ENCODE results near the gene GABRB1.
A peak's percentile ranks its signal among the peaks of the same experiment; 100 is the strongest.

GABRB1 gene

GRCh38 chr4:47410271-47410670 lies 378.9 kb downstream of the GABRB1 start:
- no peak for DNase-seq

GRCh38 chr4:47413521-47413920 lies 382.2 kb downstream of the GABRB1 start:
- no peak for DNase-seq

- no peak for DNase-seq
Measured at GRCh38 chr4:47415719-47416118, 384.4 kb downstream of the GABRB1 start.

GRCh38 chr4:47418147-47418546 lies 386.8 kb downstream of the GABRB1 start:
- DNase-seq: no peak

GRCh38 chr4:47419296-47419695 lies 387.9 kb downstream of the GABRB1 start:
- DNase-seq: no peak

GRCh38 chr4:47425628-47426027 lies 394.3 kb downstream of the GABRB1 start:
- no peak for DNase-seq

GRCh38 chr4:47427935-47428334 lies 396.6 kb downstream of the GABRB1 start:
- no peak for DNase-seq

GRCh38 chr4:47432749-47433148 lies 401.4 kb downstream of the GABRB1 start:
- DNase-seq: no peak

- DNase-seq: no peak
Measured at GRCh38 chr4:47434931-47435330, 403.6 kb downstream of the GABRB1 start.

- no peak for DNase-seq
Measured at GRCh38 chr4:47442980-47443379, 411.6 kb downstream of the GABRB1 start.

GRCh38 chr4:47444031-47444430 lies 412.7 kb downstream of the GABRB1 start:
- DNase-seq: no peak

- no peak for DNase-seq
Measured at GRCh38 chr4:47451657-47452056, 420.3 kb downstream of the GABRB1 start.

GRCh38 chr4:47462799-47463234 lies 431.4 kb downstream of the GABRB1 start:
- DNase-seq: no peak

- peak; percentile 70 for DNase-seq
Measured at GRCh38 chr4:47463235-47463956, 432.0 kb downstream of the GABRB1 start, which contains the start of gene COMMD8. Gene COMMD8 (minus strand): TSS chr4:47463702. CDS start chr4:47463651, 51 bp downstream.

- DNase-seq: no peak
Measured at GRCh38 chr4:47465004-47465403, 433.6 kb downstream of the GABRB1 start.

- no peak for DNase-seq
Measured at GRCh38 chr4:47466056-47466785, 434.9 kb downstream of the GABRB1 start.

- no peak for DNase-seq
Measured at GRCh38 chr4:47468706-47469365, 437.5 kb downstream of the GABRB1 start.

GRCh38 chr4:47469951-47470350 lies 438.6 kb downstream of the GABRB1 start:
- DNase-seq: no peak

GRCh38 chr4:47471064-47471463 lies 439.7 kb downstream of the GABRB1 start:
- no peak for DNase-seq

GRCh38 chr4:47471591-47471990 lies 440.2 kb downstream of the GABRB1 start:
- no peak for DNase-seq

- DNase-seq: no peak
Measured at GRCh38 chr4:47473141-47473750, 441.9 kb downstream of the GABRB1 start.

GRCh38 chr4:47474799-47475198 lies 443.4 kb downstream of the GABRB1 start:
- DNase-seq: no peak

- no peak for DNase-seq
Measured at GRCh38 chr4:47475411-47475810, 444.0 kb downstream of the GABRB1 start.

All from NCI-H1436 treated with DMSO at 0.1 percent for 48 hours (cell line).